ENCODE data around the gene MRM3. TPM values are rescaled to one million over a fixed set of nuclear protein-coding genes. Genes with fewer than 3 reads are reported as not detected.

Gene MRM3, protein sequence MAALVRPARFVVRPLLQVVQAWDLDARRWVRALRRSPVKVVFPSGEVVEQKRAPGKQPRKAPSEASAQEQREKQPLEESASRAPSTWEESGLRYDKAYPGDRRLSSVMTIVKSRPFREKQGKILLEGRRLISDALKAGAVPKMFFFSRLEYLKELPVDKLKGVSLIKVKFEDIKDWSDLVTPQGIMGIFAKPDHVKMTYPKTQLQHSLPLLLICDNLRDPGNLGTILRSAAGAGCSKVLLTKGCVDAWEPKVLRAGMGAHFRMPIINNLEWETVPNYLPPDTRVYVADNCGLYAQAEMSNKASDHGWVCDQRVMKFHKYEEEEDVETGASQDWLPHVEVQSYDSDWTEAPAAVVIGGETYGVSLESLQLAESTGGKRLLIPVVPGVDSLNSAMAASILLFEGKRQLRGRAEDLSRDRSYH
- total RNA-seq (2022; extraction: Qiagen RNA extraction): 41.9 to 52.2 TPM (median 42.9 TPM) in 5 replicates

GRCh38 chr17:781805-782731, at the start of gene MRM3, which contains the start of gene GLOD4:
TSS of gene MRM3 (plus strand) at chr17:782353. CDS start at chr17:782379, 26 bp downstream.
TSS of gene GLOD4 (minus strand) at chr17:782280. CDS start at chr17:782255, 25 bp downstream.

GRCh38 chr17:752002-752619, 30.0 kb upstream of the MRM3 start, which contains the start of gene GEMIN4:
TSS of gene GEMIN4 (minus strand) at chr17:752264. CDS start at chr17:752142, 122 bp downstream.

Other genes starting within 250 kb of the MRM3 start
- 22.6 to 29.6 TPM (median 25.2 TPM) in 5 replicates for gene VPS53, start 67.5 kb upstream of the MRM3 start, total RNA-seq (2022; extraction: Qiagen RNA extraction)
- gene TLCD3A, start 49.8 kb upstream of the MRM3 start, total RNA-seq (2022; extraction: Qiagen RNA extraction): 54.9 to 60.6 TPM (median 58.7 TPM) in 5 replicates
- gene GEMIN4, start 30.1 kb upstream of the MRM3 start, total RNA-seq (2022; extraction: Qiagen RNA extraction): 53.7 to 64.9 TPM (median 56.6 TPM) in 5 replicates
- gene GLOD4, start 73 bp upstream of the MRM3 start, total RNA-seq (2022; extraction: Qiagen RNA extraction): 95.1 to 151 TPM (median 99.9 TPM) in 5 replicates
- gene NXN, start 197.4 kb downstream of the MRM3 start, total RNA-seq (2022; extraction: Qiagen RNA extraction): 23.0 to 27.3 TPM (median 24.8 TPM) in 5 replicates
- gene TIMM22, start 214.8 kb downstream of the MRM3 start, total RNA-seq (2022; extraction: Qiagen RNA extraction): 27.5 to 30.7 TPM (median 30.4 TPM) in 5 replicates

All from A549 treated with Hydrocortisone at 1 μM for 4 hours (cell line).